ENCODE results near the gene HLCS. TPM values are rescaled to one million over a fixed set of nuclear protein-coding genes. Genes with fewer than 3 reads are reported as not detected.

The HLCS gene
- total and polyA plus RNA-seq, 2 donors from 2014 or later, result 4.5 to 29.6 TPM

DNA sequence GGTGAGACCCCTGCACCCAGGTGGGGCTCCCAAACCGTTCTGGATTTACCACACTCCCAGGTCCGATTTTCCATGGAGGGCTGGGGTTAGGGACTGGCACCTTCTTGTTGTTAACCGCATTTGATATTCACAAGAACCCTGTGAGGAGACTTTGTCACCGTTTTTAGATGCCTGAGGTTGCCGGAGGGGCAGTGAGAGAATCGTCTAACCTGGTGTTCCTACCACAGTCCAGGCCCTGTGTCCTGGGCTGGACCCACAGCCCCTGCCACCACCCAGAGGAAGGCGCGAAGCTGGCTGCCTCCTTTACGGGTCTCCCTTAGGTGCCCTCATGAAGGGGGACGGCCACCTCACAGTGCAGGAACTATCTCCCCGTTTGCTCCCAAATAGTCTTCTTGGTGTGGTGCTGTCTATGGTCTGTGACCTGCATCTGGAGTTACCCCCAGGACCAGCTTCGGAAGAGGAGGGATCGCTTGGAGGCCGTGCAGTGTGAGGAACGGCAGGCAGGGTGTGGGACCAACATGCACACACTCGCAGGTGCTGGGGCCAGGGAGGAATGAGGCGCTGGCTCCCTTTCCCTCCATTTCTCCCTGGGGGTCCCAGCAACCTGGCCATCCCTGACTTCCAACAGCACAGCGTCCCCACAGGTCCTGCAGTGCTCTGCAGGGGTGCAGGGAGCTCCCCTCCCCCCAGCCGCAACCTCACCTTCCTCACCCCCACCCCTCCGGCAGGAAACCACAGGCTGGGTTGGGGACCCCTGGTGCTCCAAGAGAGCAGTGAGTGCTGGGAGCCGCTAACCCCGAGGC lies 260.6 kb downstream of the HLCS start:
- Histone ChIP-seq H3K27ac (ENCODE audit: low read depth in 2 of 2, low read length in 2 of 2) (peak overlapping the region in 1 of 2 donors; percentile 74), H3K4me3 (ENCODE audit: low read length in 3 of 3) (peak overlapping the region in 1 of 3 donors; percentile 51), H3K9me3 (ENCODE audit: control insufficient read depth in 2 of 3, insufficient read depth in 1 of 3, low read length in 3 of 3) (no peaks in the 10 kb centered on the region), H3K27me3 (ENCODE audit: control insufficient read depth, insufficient read depth, low read length) (peaks cover 76% of the 10 kb centered on the region), H3K4me1 (ENCODE audit: control insufficient read depth in 2 of 3, insufficient read depth in 2 of 3, low read depth in 1 of 3, low read length in 3 of 3) (peaks cover 0 to 8% (median 0%) of the 10 kb centered on the region in 3 donors), H3K9ac (ENCODE audit: low read length in 3 of 3) (peak overlapping the region in 1 of 3 donors; percentile 52), H3K36me3 (ENCODE audit: control insufficient read depth in 2 of 3, insufficient read depth in 3 of 3, low read length in 3 of 3) (no peaks in the 10 kb centered on the region)
- FAIRE-seq (no peak), DNase-seq (peak in 4 of 5 donors; percentile 48 to 76 (median 54))
- intact Hi-C loops (cut with DNase I), result no loop called here
- TF ChIP-seq, protein P1, sequence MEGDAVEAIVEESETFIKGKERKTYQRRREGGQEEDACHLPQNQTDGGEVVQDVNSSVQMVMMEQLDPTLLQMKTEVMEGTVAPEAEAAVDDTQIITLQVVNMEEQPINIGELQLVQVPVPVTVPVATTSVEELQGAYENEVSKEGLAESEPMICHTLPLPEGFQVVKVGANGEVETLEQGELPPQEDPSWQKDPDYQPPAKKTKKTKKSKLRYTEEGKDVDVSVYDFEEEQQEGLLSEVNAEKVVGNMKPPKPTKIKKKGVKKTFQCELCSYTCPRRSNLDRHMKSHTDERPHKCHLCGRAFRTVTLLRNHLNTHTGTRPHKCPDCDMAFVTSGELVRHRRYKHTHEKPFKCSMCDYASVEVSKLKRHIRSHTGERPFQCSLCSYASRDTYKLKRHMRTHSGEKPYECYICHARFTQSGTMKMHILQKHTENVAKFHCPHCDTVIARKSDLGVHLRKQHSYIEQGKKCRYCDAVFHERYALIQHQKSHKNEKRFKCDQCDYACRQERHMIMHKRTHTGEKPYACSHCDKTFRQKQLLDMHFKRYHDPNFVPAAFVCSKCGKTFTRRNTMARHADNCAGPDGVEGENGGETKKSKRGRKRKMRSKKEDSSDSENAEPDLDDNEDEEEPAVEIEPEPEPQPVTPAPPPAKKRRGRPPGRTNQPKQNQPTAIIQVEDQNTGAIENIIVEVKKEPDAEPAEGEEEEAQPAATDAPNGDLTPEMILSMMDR (IDR thresholded peaks at IDR 0.05; ENCODE audit: borderline replicate concordance, extremely low read depth, insufficient read depth), result no peak

DNA sequence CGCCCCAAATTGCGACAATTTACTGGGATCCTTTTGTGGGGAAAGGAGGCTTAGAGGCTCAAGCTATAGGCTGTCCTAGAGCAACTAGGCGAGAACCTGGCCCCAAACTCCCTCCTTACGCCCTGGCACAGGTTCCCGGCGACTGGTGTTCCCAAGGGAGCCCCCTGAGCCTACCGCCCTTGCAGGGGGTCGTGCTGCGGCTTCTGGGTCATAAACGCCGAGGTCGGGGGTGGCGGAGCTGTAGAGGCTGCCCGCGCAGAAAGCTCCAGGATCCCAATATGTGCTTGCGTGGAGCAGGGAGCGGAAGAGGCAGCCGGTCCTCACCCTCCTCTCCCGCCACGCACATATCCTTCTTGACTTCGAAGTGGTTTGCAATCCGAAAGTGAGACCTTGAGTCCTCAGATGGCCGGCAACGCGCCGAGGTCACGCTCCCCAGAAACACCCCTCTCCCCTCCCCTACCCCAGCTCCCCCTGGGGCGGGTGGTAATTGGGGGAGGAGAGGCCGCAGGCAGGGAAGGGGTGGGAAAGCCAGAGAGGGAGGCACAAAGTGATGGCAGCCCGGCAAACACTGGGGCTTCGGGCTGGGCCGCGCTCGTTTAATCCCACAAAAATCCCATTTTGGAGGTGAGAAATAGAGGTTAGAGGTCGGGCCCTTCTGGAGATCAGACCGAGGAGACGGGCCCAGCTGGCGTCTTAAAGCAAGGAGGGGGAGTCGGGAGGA lies 261.4 kb downstream of the HLCS start:
- no peaks in the 10 kb centered on the region for H3K36me3 ChIP-seq (ENCODE audit: control insufficient read depth in 2 of 3, insufficient read depth in 3 of 3, low read length in 3 of 3)
- no peaks in the 10 kb centered on the region for H3K9me3 ChIP-seq (ENCODE audit: control insufficient read depth in 2 of 3, insufficient read depth in 1 of 3, low read length in 3 of 3)
- peak overlapping the region in 1 of 3 donors; percentile 52 for H3K9ac ChIP-seq (ENCODE audit: low read length in 3 of 3)
- H3K4me3 ChIP-seq (ENCODE audit: low read length in 3 of 3), result peak overlapping the region in 1 of 3 donors; percentile 51
- peaks cover 72% of the 10 kb centered on the region for H3K27me3 ChIP-seq (ENCODE audit: control insufficient read depth, insufficient read depth, low read length)
- peaks cover 0 to 8% (median 0%) of the 10 kb centered on the region in 3 donors for H3K4me1 ChIP-seq (ENCODE audit: control insufficient read depth in 2 of 3, insufficient read depth in 2 of 3, low read depth in 1 of 3, low read length in 3 of 3)
- TF ChIP-seq, protein P1 (IDR thresholded peaks at IDR 0.05; ENCODE audit: borderline replicate concordance, extremely low read depth, insufficient read depth), result no peak
- intact Hi-C loops (cut with DNase I), result no loop called here
- DNase-seq (peak in 2 of 5 donors; percentile 51 to 74), FAIRE-seq (no peak)
- peak overlapping the region in 1 of 2 donors; percentile 83 for H3K27ac ChIP-seq (ENCODE audit: low read depth in 2 of 2, low read length in 2 of 2)

DNA sequence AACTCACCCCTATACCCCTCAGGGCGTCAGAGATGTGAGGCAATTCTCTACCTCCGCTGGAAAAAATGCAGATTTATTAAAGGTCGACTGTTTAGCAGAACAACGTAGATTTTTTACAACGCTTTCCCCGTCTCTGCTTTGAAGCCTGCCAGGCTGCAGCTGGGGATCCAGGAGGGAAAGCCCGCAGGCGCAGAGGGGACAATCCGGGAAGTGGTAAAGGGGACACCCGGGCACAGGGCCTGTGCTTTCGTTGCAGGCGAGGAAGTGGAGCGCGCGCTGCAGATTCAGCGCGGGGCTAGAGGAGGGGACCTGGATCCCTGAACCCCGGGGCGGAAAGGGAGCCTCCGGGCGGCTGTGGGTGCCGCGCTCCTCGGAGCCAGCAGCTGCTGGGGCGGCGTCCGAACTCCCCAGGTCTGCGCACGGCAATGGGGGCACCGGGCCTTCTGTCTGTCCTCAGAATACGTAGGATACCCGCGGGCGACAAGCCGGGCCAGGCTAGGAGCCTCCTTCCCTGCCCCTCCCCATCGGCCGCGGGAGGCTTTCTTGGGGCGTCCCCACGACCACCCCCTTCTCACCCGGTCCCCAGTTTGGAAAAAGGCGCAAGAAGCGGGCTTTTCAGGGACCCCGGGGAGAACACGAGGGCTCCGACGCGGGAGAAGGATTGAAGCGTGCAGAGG lies 262.1 kb downstream of the HLCS start:
- TF ChIP-seq, protein P1 (IDR thresholded peaks at IDR 0.05; ENCODE audit: borderline replicate concordance, extremely low read depth, insufficient read depth), result no peak
- Histone ChIP-seq H3K36me3 (ENCODE audit: control insufficient read depth in 2 of 3, insufficient read depth in 3 of 3, low read length in 3 of 3) (no peaks in the 10 kb centered on the region), H3K27me3 (ENCODE audit: control insufficient read depth, insufficient read depth, low read length) (peaks cover 68% of the 10 kb centered on the region), H3K4me3 (ENCODE audit: low read length in 3 of 3) (peak overlapping the region in 1 of 3 donors; percentile 51), H3K9me3 (ENCODE audit: control insufficient read depth in 2 of 3, insufficient read depth in 1 of 3, low read length in 3 of 3) (no peaks in the 10 kb centered on the region), H3K27ac (ENCODE audit: low read depth in 2 of 2, low read length in 2 of 2) (peak overlapping the region; percentile 37 to 83), H3K4me1 (ENCODE audit: control insufficient read depth in 2 of 3, insufficient read depth in 2 of 3, low read depth in 1 of 3, low read length in 3 of 3) (peaks cover 0 to 8% (median 0%) of the 10 kb centered on the region in 3 donors), H3K9ac (ENCODE audit: low read length in 3 of 3) (peak overlapping the region in 1 of 3 donors; percentile 73)
- intact Hi-C loops (cut with DNase I), result no loop called here
- DNase-seq (peak in 3 of 5 donors; percentile 33 to 68 (median 45)), FAIRE-seq (no peak)
